PC-3 (cell line): ENCODE measurements around the gene ATP6V0E2. TPM values are rescaled to one million over a fixed set of nuclear protein-coding genes. Genes with fewer than 3 reads are reported as not detected.
"Not testable (repeated sequence)": the region's sequence is repeated elsewhere in the genome, so short reads cannot be mapped to it uniquely, and the experiment has no call there.

Experiments
- ATAC-seq: fragments of 200-7000 bp; cut with Tn5 transposase; 2 replicates; pipeline ENCODE4 v1.9.1; 2020; ENCODE audit warnings: mild to moderate bottlenecking, moderate library complexity
- BruUV-seq: library from RNA; stranded (reverse); fragments of 400-500 nt; replicated peaks from 2 replicates; lab custom pipeline; 2021; lab: Mats Ljungman, UMichigan
- CTCF ChIA-PET: fragments of 300-600 bp; sonication (Branson Sonifier 250); formaldehyde crosslinking; loops from one replicate; lab custom pipeline; 2022; ENCODE audit warnings: antibody characterized with exemption; lab: Charles Lee
- POLR2A ChIA-PET: fragments of 300-600 bp; sonication (Branson Sonifier 250); formaldehyde crosslinking; loops from one replicate; lab custom pipeline; 2022; ENCODE audit warnings: antibody characterized with exemption; ENCODE audit not compliant: unreplicated experiment; lab: Charles Lee
- DNase-seq: peaks from one replicate; pipeline ENCODE4 v3.0.0-alpha.2; 2015
- H2AFZ ChIP-seq: fragments of 300-600 bp; sonication (generic); 2 replicates; pipeline ENCODE4 v1.6.0; 2016; ENCODE audit warnings: antibody characterized with exemption, low read length
- H3F3A ChIP-seq: fragments of 300-600 bp; sonication (generic); one replicate; pipeline ENCODE4 v1.6.0; 2017; ENCODE audit warnings: antibody characterized with exemption, low read length, control low read depth, mild to moderate bottlenecking; ENCODE audit not compliant: unreplicated experiment
- H3K27ac ChIP-seq: fragments of 300-600 bp; sonication (generic); 2 replicates; pipeline ENCODE4 v1.5.1; 2016; ENCODE audit warnings: mild to moderate bottlenecking, low read length
- H3K27me3 ChIP-seq: fragments of 300-600 bp; sonication (generic); 2 replicates; pipeline ENCODE4 v1.6.1; 2016; ENCODE audit warnings: low read length, mixed read lengths
- H3K36me3 ChIP-seq: fragments of 300-600 bp; sonication (generic); 2 replicates; pipeline ENCODE4 v1.6.1; 2016; ENCODE audit warnings: low read depth, mixed run types, low read length, mixed read lengths
- H3K4me1 ChIP-seq: fragments of 300-600 bp; sonication (generic); 2 replicates; pipeline ENCODE4 v1.5.1; 2016; ENCODE audit warnings: low read length; ENCODE audit not compliant: insufficient read depth
- H3K4me2 ChIP-seq: fragments of 300-600 bp; sonication (generic); 2 replicates; pipeline ENCODE4 v1.6.0; 2016; ENCODE audit warnings: low read length
- H3K4me3 ChIP-seq: fragments of 300-600 bp; sonication (generic); 2 replicates; pipeline ENCODE4 v1.5.1; 2016; ENCODE audit warnings: mild to moderate bottlenecking, low read length, mixed read lengths
- H3K79me2 ChIP-seq: fragments of 300-600 bp; sonication (generic); 2 replicates; pipeline ENCODE4 v1.6.1; 2017; ENCODE audit warnings: low read length, mixed read lengths
- H3K9ac ChIP-seq: fragments of 300-600 bp; sonication (generic); 2 replicates; pipeline ENCODE4 v1.6.0; 2016; ENCODE audit warnings: mild to moderate bottlenecking, low read length
- H3K9me2 ChIP-seq: fragments of 300-600 bp; sonication (generic); replicated peaks from 2 replicates; pipeline ENCODE4 v1.6.1; 2016; ENCODE audit warnings: mixed run types, low read length, mixed read lengths
- H3K9me3 ChIP-seq: fragments of 300-600 bp; sonication (generic); 2 replicates; pipeline ENCODE4 v1.6.1; 2016; ENCODE audit warnings: low read length, mixed read lengths
- H4K20me1 ChIP-seq: fragments of 300-600 bp; sonication (generic); 2 replicates; pipeline ENCODE4 v1.6.1; 2016; ENCODE audit warnings: low read length, mixed read lengths
- EZH2 ChIP-seq: fragments of 300-600 bp; sonication (generic); IDR thresholded peaks from one replicate; pipeline ENCODE4 v1.6.1; 2017; ENCODE audit warnings: antibody characterized with exemption, mild to moderate bottlenecking, low read length; ENCODE audit not compliant: unreplicated experiment
- EZH2phosphoT487 ChIP-seq: fragments of 300-600 bp; sonication (generic); IDR thresholded peaks from 2 replicates; pipeline ENCODE4 v1.6.1; 2018; ENCODE audit warnings: mild to moderate bottlenecking, antibody characterized with exemption, low read length, borderline replicate concordance
- intact Hi-C: fragments of 100-400 bp; cut with micrococcal nuclease; formaldehyde crosslinking; loops from 2 replicates; pipeline ENCODE4 v1.9.0; 2023
- total RNA-seq: library from RNA; depleted of rRNA; stranded (reverse); fragments of >200 nt; gene quantifications from 2 replicates; pipeline ENCODE4 v1.2.3, GENCODE V29; 2014
- TF ChIP-seq, protein P1 (sequence below): fragments of 300-600 bp; sonication (generic); conservative IDR thresholded peaks from 2 replicates; pipeline ENCODE4 v1.5.1; 2017; ENCODE audit warnings: antibody characterized with exemption, low read depth, mild to moderate bottlenecking, low read length

ATP6V0E2 gene
- total RNA-seq, 1 experiment from 2014 or later: 78.2 TPM

DNA sequence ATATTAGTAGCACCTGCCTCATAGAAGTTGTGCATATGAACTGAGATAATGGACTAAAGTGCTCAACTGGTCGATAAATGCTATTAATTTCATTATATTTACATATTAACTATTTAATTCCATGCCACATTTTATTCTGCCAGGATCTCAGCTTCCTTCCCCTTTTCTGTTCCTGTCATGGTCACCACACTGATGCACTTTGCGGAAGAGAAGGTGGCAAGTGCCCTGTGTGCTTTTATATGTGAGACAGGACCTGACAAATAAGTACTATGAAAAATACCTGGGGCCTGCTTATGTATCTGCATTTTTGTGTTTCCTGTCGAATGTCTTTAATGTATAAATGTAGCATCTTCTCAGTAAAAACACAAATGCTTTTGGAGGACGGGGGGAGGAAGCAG, 12.2 kb downstream of the ATP6V0E2 start:
- Histone ChIP-seq H3K27ac (no peak overlapping the region), H3K9me2 (no peaks in the 10 kb centered on the region), H3K27me3 (no peaks in the 10 kb centered on the region), H4K20me1 (no peaks in the 10 kb centered on the region), H3K4me2 (no peak overlapping the region), H2AFZ (no peak overlapping the region), H3K9me3 (no peaks in the 10 kb centered on the region), H3K4me3 (no peak overlapping the region), H3K79me2 (no peaks in the 10 kb centered on the region), H3K4me1 (no peaks in the 10 kb centered on the region), H3K36me3 (no peaks in the 10 kb centered on the region), H3F3A (no peaks in the 10 kb centered on the region), H3K9ac (no peak overlapping the region)
- CTCF ChIA-PET: no interaction called here
- POLR2A ChIA-PET: no interaction called here
- TF ChIP-seq EZH2: no peak
- no peak for TF ChIP-seq EZH2phosphoT487
- TF ChIP-seq, protein P1, sequence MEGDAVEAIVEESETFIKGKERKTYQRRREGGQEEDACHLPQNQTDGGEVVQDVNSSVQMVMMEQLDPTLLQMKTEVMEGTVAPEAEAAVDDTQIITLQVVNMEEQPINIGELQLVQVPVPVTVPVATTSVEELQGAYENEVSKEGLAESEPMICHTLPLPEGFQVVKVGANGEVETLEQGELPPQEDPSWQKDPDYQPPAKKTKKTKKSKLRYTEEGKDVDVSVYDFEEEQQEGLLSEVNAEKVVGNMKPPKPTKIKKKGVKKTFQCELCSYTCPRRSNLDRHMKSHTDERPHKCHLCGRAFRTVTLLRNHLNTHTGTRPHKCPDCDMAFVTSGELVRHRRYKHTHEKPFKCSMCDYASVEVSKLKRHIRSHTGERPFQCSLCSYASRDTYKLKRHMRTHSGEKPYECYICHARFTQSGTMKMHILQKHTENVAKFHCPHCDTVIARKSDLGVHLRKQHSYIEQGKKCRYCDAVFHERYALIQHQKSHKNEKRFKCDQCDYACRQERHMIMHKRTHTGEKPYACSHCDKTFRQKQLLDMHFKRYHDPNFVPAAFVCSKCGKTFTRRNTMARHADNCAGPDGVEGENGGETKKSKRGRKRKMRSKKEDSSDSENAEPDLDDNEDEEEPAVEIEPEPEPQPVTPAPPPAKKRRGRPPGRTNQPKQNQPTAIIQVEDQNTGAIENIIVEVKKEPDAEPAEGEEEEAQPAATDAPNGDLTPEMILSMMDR: no peak
- intact Hi-C loops: loop anchor here (10.0 kb wide), 1 partner anchor 159 kb away; no protein-coding TSS in a partner anchor
- BruUV-seq: no TSS peak
- DNase-seq (no peak), ATAC-seq (no peak)

DNA sequence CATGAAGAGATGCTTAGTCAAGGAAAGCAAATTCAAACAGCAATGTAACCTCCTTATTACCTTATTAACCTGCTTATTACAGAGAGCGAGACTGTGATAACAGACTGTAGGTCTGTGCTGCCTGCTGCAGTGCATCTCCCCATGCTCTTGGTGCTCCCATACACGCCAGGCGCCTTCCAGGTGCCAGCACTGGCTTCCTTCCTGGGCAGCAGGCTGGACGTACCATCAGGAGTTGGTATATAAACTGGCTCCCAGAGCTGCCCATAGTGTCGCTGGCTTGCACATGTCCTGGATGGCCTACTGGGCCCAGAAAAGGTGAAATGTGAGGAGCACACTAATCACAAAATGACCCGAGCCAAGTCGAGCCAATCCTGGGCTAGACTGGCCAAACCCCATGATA, 13.5 kb downstream of the ATP6V0E2 start:
- intact Hi-C loops: loop anchor here (10.0 kb wide), 1 partner anchor 157 kb away; no protein-coding TSS in a partner anchor
- Histone ChIP-seq H3K9ac (no peak overlapping the region), H3K9me3 (no peaks in the 10 kb centered on the region), H3K36me3 (no peaks in the 10 kb centered on the region), H3K9me2 (no peaks in the 10 kb centered on the region), H3K79me2 (no peaks in the 10 kb centered on the region), H3K27me3 (no peaks in the 10 kb centered on the region), H3K4me2 (no peak overlapping the region), H3F3A (no peaks in the 10 kb centered on the region), H3K4me3 (no peak overlapping the region), H4K20me1 (no peaks in the 10 kb centered on the region), H2AFZ (no peak overlapping the region), H3K4me1 (no peaks in the 10 kb centered on the region), H3K27ac (no peak overlapping the region)
- no TSS peak for BruUV-seq
- POLR2A ChIA-PET: no interaction called here
- ATAC-seq: no peak
- CTCF ChIA-PET: no interaction called here
- no peak for DNase-seq
- TF ChIP-seq, protein P1: no peak

DNA sequence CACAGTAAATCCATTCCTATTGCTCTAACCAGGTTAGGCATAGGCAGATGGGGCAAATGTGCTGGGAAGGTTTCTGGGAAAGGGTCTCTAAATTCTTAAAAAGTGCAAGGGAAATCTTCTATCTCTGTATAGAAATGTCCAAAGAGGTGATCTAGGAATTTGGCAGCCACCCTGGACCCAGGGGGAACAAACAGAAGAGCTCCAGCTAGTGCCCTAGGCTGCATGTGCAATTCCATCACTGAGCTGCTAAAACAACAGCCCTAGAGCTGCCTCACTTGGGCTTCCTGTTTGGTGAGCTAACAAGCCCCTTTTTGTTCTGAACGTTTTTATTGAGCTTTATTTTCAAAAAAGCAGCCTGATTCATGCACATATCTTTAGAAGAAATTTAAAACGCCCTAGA, 16.9 kb downstream of the ATP6V0E2 start:
- H3F3A ChIP-seq, CTCF ChIA-PET, H3K9me3 ChIP-seq, H3K9ac ChIP-seq, H3K27ac ChIP-seq, H3K79me2 ChIP-seq, H3K27me3 ChIP-seq, POLR2A ChIA-PET, H3K4me1 ChIP-seq, intact Hi-C loops, H3K4me3 ChIP-seq, BruUV-seq, H3K36me3 ChIP-seq, H4K20me1 ChIP-seq, H3K4me2 ChIP-seq, DNase-seq, H2AFZ ChIP-seq, H3K9me2 ChIP-seq: not testable (repeated sequence)
- peak; percentile 74 for ATAC-seq

GRCh38 chr7:149894957-149895356, 21.2 kb downstream of the ATP6V0E2 start:
- H3K27me3 ChIP-seq, H3F3A ChIP-seq, H3K4me2 ChIP-seq, ATAC-seq, H3K27ac ChIP-seq, H3K9me3 ChIP-seq, CTCF ChIA-PET, H3K4me1 ChIP-seq, H2AFZ ChIP-seq, intact Hi-C loops, POLR2A ChIA-PET, H3K9me2 ChIP-seq, BruUV-seq, H3K79me2 ChIP-seq, H4K20me1 ChIP-seq, H3K4me3 ChIP-seq, H3K9ac ChIP-seq, DNase-seq, H3K36me3 ChIP-seq: not testable (repeated sequence)

DNA sequence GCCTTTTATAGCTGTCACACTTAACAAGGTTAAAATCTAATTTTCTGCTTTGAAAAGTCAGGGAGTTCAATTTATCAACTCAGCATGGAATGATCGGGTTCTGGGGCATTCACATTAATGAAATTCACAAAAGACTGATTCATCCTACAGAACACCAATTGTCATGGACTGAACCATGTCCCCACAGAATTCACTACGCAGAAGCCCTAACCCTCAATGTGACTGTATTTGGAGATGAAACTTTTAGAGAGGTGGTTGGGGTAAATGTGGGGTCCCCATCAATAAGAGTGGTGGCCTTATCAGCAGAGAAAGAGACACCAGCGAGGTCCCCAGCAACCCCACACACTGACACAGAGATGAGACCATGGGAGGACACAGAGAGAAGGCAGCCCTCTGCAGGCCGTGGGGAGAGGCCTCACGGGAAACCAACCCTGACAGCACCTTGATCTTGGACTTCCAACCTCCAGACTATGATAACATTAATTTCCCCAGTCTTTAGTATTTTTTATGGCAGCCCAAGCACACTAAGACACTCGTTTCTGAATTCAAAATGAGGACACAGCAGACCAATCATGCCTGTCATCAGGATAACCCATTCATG, 34.1 kb downstream of the ATP6V0E2 start:
- H3K4me1 ChIP-seq, H3K4me3 ChIP-seq, H3K9me3 ChIP-seq, H3K36me3 ChIP-seq, H2AFZ ChIP-seq, intact Hi-C loops, H3K27me3 ChIP-seq, H3F3A ChIP-seq, DNase-seq, H3K9me2 ChIP-seq, H4K20me1 ChIP-seq, H3K9ac ChIP-seq, POLR2A ChIA-PET, ATAC-seq, H3K79me2 ChIP-seq, CTCF ChIA-PET, BruUV-seq, H3K4me2 ChIP-seq, H3K27ac ChIP-seq: not testable (repeated sequence)
